NCI-H1436 (cell line): ENCODE data around the gene SLC4A5.
"Not testable (repeated sequence)": the region's sequence is repeated elsewhere in the genome, so short reads cannot be mapped to it uniquely, and the experiment has no call there.

Experiments used
- DNase-seq: peaks from one replicate; lab custom pipeline; 2025; lab: John Stamatoyannopoulos, UW

The SLC4A5 gene

GRCh38 chr2:74228772-74229171 lies 114.4 kb downstream of the SLC4A5 start:
- DNase-seq = no peak

DNA sequence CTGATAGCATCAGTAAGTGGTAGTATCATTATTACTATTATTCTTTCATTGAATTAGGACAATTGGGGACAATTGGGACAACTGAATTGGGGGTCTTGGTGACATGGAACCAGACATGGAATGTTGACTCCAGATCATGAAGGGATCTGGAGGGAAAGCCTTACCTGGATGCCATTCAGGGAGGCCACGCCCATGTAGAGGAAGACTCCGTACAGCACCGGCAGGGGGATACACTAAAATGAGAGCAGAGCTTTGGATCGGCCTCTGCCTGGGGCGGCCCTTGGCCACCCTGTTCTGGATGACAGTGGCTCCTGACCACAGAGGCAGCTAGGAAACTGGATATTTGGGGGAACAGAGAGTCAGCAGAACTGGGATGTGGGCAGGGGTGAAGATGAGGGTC lies 115.6 kb downstream of the SLC4A5 start:
- DNase-seq = no peak

GRCh38 chr2:74226648-74227213 lies 116.5 kb downstream of the SLC4A5 start:
- DNase-seq = no peak

DNA sequence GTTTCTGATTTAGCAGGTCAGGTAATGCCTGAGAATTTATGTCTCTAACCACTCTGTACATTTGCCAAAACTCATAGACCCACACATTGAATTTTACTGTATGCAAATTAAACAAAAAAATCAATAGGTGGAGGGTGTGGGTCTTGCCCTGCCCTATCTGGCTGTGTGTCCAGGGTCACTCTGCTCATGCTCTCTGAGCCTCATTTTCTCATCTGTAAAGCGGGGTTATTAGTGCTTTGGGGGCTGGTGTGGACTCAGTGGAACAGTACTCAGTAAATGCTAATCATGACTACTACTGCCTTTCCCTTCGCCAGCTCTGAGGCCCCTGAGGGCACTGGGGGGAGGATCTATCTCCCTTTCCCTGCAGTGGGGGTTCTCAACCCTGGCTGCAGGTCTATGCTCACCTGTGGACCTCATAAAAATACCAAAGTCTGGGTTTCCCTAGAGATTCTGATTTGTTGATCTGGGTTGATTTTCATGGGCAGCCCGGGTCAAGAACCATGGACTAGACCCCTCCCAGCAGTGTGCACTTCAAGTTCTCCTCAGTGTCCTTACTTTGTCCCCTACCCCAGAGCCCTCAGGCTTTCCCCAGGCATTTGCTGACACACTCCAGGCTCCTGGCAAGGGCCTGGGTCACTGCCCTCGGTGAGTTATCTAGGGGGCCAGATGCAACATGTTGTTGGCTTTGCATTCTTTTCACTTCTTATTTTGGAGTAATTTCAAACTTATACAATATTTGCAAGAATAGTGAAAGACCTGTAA lies 117.3 kb downstream of the SLC4A5 start:
- DNase-seq = no peak

DNA sequence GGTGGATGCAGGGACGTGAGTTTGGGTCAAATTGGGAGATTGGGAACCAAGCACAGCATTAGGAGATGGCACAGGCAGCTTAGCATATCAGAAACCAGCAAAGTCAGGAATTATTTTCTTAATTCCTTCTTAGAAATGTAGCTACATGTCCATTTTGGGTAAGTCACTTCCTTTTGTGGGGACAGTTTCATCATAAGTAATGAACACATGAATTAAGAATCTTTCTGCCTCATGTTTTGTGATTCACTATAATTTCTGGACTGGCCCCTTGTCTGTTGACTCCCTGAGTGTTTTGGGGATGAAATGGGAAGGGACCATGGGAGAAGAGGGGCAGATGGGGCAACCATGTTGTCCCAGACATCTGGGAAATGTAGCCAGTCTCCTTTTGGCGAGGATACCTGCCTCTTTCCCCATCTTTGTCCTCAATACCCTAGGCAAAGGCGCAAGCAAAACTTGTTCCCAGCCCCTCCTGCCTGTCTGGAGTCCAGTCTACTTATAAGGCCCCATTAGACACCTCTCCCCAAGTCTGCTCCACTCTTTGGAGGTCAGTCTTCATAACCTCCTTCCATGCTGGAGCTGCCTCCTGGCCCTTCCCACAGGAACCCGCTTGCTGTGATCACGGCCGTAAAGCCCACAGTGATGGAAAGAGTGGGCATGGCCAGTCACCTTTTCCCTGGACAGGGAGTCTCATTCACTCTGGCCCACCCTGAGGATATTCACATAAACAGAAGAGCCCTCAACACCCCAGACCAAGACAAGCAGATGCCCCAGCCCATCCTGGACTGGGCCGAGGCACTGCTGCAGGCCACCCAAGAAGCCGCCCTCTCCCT lies 119.1 kb downstream of the SLC4A5 start:
- no peak for DNase-seq

GRCh38 chr2:74222300-74222650 lies 120.9 kb downstream of the SLC4A5 start:
- no peak for DNase-seq

GRCh38 chr2:74221604-74222299 lies 121.5 kb downstream of the SLC4A5 start:
- no peak for DNase-seq

DNA sequence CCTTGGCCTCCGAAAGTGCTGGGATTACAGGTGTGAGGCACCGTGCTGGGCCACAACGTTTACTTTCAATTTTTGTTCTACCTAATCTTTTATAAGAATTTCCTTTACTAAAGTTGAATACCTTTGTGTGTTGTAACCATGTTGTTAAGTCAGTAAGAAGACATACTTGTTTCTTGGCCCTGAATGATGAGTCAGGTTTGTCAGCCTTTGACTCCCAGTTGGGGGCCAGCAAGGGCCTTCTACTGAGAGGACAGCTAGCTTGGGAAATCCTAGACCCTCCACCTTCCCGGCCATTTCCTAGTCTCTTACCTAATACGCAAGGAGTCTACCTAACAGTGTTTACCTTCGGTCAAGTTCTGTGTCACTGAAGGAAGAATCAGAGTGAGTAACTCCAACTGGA lies 122.1 kb downstream of the SLC4A5 start:
- no peak for DNase-seq

- no peak for DNase-seq
Observed at GRCh38 chr2:74219846-74220486, 123.2 kb downstream of the SLC4A5 start.

DNA sequence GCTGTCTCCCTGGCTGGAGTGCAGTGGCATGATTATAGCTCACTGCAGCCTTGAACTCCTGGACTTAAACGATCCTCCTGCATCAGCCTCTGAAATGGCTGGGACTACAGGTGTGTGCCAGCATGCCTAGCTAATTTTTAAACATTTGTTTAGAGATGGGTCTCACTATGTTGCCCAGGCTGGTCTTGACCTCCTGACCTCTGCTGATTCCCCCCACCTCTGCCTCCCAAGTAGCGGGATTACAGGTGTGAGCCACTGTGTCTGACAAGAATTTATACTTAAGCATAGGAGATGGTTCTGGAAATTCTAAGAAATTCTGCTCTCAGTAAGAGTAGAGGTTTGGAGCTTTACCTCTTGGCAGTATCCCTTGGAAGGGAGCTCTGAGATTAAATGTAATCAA lies 126.6 kb downstream of the SLC4A5 start:
- DNase-seq = no peak

GRCh38 chr2:74215771-74216170 lies 127.4 kb downstream of the SLC4A5 start:
- not testable (repeated sequence) for DNase-seq

- no peak for DNase-seq
Observed at GRCh38 chr2:74212702-74213410, 130.4 kb downstream of the SLC4A5 start.

GRCh38 chr2:74206180-74206688 lies 137.0 kb downstream of the SLC4A5 start:
- no peak for DNase-seq

DNA sequence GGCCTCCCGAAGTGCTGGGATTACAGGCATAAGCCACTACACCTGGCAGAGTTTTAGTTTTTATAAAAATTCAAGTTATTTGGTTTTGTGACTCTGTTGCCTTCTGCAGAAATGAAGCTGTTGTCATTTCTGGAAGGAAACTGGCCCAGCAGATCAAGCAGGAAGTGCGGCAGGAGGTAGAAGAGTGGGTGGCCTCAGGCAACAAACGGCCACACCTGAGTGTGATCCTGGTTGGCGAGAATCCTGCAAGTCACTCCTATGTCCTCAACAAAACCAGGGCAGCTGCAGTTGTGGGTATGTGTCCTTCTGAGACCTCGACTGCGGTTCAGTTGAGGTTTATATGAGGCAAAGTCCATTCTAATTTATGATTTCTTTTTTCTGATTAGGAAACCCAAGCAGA lies 137.6 kb downstream of the SLC4A5 start:
- DNase-seq = no peak

DNA sequence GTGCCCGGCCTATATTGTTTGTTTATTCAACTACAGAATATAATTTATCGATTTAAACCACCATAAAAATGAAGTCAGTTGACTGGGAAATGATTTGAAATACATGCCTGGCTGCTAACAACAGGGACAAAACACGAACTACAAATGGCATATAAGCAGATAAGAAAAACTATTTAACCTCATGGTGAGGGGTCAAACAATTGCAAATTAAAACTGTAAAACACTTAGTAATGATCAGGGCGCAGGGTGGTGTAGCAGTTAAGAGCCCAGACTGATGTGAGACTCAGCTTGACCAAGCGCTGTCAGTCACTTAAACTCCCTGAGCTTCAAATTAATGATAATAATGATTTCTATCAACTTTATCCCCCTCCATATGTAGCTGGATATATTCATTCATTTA lies 138.1 kb downstream of the SLC4A5 start:
- no peak for DNase-seq

DNA sequence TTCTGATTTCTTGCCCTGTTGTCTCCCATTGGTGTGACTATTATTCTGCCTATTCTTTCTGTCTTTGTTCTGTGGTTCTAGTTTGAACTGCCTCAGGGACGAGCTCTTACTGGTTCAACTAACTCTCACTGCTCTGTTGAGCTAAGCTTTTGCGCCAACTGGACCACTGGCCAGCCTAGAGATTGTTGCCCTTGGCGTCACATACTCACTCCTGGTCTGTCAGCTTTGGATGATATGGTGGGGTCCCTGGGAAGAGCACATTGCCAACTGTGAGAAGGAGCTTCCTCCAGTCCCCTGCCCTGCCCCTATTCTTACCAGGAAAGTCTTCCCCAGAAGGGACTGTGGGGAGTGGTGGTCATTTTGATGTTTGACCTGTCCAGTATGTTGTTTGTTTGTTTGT lies 138.8 kb downstream of the SLC4A5 start:
- DNase-seq = no peak

GRCh38 chr2:74201596-74201995 lies 141.6 kb downstream of the SLC4A5 start:
- no peak for DNase-seq

DNA sequence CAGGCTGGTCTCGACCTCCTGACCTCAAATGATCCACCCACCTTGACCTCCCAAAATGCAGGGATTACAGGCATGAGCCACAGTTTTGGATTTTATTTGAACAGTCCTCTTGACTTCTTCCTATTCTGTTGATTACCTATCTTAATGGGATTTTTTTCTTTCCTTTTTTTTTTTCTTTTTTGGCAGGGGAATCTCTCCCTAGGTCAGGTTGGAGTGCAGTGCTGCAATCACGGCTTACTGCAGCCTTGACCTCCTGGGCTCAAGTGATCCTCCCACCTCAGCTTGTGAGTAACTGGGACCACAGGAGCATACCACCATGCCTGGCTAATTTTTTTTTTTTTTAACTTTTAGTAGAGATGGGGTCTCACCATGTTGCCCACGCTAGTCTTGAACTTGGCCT lies 142.0 kb downstream of the SLC4A5 start:
- no peak for DNase-seq

GRCh38 chr2:74199871-74200305 lies 143.3 kb downstream of the SLC4A5 start:
- DNase-seq = no peak

DNA sequence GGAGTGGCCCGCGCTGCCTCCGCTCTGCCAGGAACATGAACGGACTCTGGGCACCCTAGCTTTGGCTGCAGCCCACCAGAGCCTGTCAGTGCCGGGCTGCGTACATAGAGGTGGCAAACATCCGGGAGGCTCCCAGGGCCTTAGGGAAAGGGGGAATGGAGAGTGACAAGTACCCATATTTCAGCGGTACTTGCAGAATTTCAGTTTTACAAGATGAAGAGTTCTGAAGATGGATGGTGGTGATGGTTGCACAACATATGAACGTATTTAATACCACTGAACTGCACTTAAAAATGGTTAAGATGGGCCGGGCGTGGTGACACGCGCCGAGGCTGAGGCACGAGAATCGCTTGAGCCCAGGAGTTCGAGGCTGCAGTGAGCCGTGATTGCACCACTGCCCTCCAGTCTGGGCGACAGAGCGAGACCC lies 143.9 kb downstream of the SLC4A5 start:
- DNase-seq = no peak
